ENCODE data around the gene SH3RF3. TPM values are rescaled to one million over a fixed set of nuclear protein-coding genes. Genes with fewer than 3 reads are reported as not detected.

Gene SH3RF3
- total RNA-seq, 2 experiments from 2014 or later: 2.2 to 2.5 TPM

DNA sequence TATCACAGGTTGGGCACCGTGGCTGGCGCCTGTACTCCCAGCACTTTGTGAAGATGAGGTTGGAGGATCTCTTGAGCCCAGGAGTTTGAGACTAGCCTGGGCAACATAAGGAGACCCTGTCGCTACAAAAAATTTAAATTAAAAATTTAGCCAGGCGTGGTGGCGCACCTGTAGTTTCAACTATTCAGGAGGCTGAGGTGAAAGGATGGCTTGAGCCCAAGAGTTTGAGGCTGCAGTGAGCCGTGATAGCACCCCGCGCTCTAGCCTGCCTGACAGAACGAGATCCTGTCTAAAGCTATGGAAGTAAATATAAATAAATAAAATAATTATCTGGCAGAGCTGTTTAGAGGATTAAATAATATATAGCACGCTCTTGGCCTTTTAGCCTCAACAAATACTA, 1.4 kb upstream of the SH3RF3 start:
- peaks cover 4% of the 10 kb centered on the region for H3K27me3 Mint-ChIP-seq
- DNase-seq: no peak
- peak overlapping the region; percentile 78 for H3K4me3 Mint-ChIP-seq
- no peak overlapping the region for H3K27ac Mint-ChIP-seq
- H3K9me3 Mint-ChIP-seq: no peaks in the 10 kb centered on the region
- H3K4me1 Mint-ChIP-seq: peaks cover 25% of the 10 kb centered on the region
- H3K36me3 Mint-ChIP-seq: peaks cover 2% of the 10 kb centered on the region

GRCh38 chr2:109128048-109128615, 873 bp upstream of the SH3RF3 start:
- peak overlapping the region; percentile 38 for H3K27ac Mint-ChIP-seq

GRCh38 chr2:109129356-109129920, 433 bp downstream of the SH3RF3 start:
- peak overlapping the region; percentile 52 for H3K4me3 Mint-ChIP-seq
- no peak overlapping the region for H3K27ac Mint-ChIP-seq
- peaks cover 2% of the 10 kb centered on the region for H3K36me3 Mint-ChIP-seq
- no peaks in the 10 kb centered on the region for H3K9me3 Mint-ChIP-seq
- H3K4me1 Mint-ChIP-seq: peaks cover 37% of the 10 kb centered on the region
- DNase-seq: peak; percentile 69
- H3K27me3 Mint-ChIP-seq: peaks cover 4% of the 10 kb centered on the region

More at GRCh38 chr2:109128048-109128615, 873 bp upstream of the SH3RF3 start:
- Mint-ChIP-seq H3K36me3 (peaks cover 2% of the 10 kb centered on the region), H3K4me1 (peaks cover 25% of the 10 kb centered on the region), H3K9me3 (no peaks in the 10 kb centered on the region), H3K4me3 (peak overlapping the region; percentile 83), H3K27me3 (peaks cover 4% of the 10 kb centered on the region)
- DNase-seq: peak; percentile 78

DNA sequence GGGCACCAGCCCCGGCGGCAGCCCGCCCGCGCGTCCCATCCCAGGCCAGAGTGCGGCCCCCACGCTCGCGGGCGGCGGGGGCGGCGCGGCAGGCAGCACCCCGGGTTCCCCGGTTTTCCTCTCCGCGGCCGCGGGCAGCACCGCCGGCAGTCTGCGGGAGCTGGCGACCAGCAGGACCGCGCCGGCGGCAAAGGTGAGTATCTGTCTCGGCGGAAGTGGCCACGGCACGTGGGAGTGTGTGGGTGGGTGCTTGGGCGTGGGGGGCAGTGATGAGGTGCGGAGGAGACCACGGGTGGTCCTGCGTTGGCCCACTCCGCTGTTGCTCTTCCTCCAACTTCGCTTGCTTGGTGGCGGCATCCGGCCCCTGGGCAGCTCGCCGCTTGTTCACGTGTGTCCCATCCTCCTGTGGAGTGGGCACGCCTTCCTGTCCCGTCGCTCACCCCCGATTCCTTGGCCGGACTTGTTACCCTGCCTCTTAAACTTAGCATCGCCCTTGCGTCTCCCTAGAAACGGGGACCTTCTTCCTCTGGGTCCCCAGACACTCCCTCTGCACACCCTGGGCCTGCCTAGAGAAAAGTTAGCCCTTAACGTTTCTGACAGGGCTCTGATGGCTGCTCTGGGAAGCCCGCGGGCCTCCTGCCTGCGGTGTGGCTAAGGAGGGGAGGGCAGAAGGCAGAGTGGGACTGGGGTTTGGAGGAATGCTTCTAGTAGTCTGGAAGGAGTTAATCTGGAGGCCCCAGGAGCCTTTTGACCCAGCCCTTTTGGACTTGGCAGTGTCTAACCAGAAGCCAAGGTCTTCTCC, 1.1 kb downstream of the SH3RF3 start:
- Mint-ChIP-seq H3K27me3 (peaks cover 4% of the 10 kb centered on the region), H3K27ac (peak overlapping the region; percentile 82), H3K36me3 (peaks cover 2% of the 10 kb centered on the region), H3K9me3 (no peaks in the 10 kb centered on the region), H3K4me1 (peaks cover 42% of the 10 kb centered on the region), H3K4me3 (peak overlapping the region; percentile 89)
- peak; percentile 39 for DNase-seq

DNA sequence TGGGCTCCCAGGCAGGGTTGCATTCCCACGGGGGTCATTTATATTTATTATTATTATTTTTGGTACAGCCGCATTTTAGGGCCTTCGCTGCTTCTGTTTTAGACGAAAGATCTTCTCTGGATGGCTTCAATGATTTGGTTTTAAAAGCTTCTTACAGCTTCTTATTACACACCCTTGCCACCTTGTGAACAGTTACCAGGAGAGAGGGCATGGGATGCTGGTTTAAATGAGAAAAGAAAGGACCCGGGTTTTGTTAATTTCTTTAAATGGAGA, 1.7 kb downstream of the SH3RF3 start:
- H3K4me1 Mint-ChIP-seq: peaks cover 39% of the 10 kb centered on the region
- no peak for DNase-seq
- H3K27ac Mint-ChIP-seq: no peak overlapping the region
- peak overlapping the region; percentile 38 for H3K4me3 Mint-ChIP-seq
- peaks cover 2% of the 10 kb centered on the region for H3K36me3 Mint-ChIP-seq
- no peaks in the 10 kb centered on the region for H3K9me3 Mint-ChIP-seq
- H3K27me3 Mint-ChIP-seq: peaks cover 4% of the 10 kb centered on the region

DNA sequence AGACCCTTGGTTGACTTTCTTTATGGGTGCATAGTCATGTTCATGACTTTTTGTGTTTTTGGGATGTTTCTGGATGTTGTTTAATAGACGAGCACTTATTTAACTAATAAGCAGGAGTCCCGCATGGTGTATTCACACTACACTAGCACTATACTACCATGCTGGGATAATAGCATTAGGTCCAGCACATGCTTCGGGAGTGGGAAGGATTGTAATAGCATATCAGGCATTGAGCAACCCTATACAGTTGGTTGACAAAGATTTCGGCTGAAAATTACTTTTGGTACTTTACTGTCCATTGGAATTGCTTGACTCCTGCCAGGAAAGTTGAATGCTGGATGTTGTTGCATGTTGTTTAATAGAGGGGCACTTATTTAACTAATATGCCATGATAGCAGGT, 2.8 kb downstream of the SH3RF3 start:
- H3K36me3 Mint-ChIP-seq: peaks cover 2% of the 10 kb centered on the region
- no peaks in the 10 kb centered on the region for H3K9me3 Mint-ChIP-seq
- no peak overlapping the region for H3K4me3 Mint-ChIP-seq
- H3K27me3 Mint-ChIP-seq: peaks cover 4% of the 10 kb centered on the region
- H3K27ac Mint-ChIP-seq: no peak overlapping the region
- DNase-seq: no peak
- peaks cover 34% of the 10 kb centered on the region for H3K4me1 Mint-ChIP-seq

GRCh38 chr2:109132626-109133025, 3.6 kb downstream of the SH3RF3 start:
- Mint-ChIP-seq H3K27me3 (peaks cover 4% of the 10 kb centered on the region), H3K4me1 (peaks cover 31% of the 10 kb centered on the region), H3K9me3 (no peaks in the 10 kb centered on the region), H3K27ac (no peak overlapping the region), H3K36me3 (peaks cover 2% of the 10 kb centered on the region), H3K4me3 (no peak overlapping the region)
- DNase-seq: no peak

GRCh38 chr2:109133746-109134145, 4.7 kb downstream of the SH3RF3 start:
- no peak overlapping the region for H3K4me3 Mint-ChIP-seq
- H3K36me3 Mint-ChIP-seq: peaks cover 2% of the 10 kb centered on the region
- peaks cover 4% of the 10 kb centered on the region for H3K27me3 Mint-ChIP-seq
- DNase-seq: no peak
- H3K27ac Mint-ChIP-seq: no peak overlapping the region
- H3K9me3 Mint-ChIP-seq: no peaks in the 10 kb centered on the region
- peaks cover 34% of the 10 kb centered on the region for H3K4me1 Mint-ChIP-seq

DNA sequence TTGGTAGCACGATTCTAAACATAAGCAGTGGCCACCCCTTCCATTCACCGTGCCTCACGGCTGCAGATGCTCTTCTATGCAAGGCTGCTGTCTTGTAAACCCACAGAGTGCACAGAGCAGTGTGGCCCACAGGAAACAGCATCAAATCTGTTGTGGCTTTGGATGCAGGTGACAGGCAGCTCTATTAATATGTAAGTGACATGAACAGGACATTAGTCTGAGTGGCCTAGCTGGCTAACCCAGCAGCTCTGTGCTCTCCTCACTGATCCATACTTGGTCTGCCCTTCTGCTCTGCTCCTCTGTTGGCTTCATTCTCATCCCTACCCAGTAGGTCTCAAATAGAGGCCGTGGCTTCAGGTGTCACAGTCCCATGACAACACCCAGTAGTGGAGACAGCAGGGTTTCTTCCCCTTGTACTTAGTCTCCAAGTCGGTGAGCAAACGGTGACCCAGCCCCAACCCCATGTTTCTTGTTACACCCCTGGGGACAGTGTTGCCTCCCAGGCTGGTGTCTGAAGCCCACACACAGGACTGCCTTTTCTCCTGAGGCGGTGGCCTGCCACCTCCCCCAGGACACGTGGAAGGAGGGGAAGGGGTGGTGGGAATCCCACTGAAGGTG, 5.8 kb downstream of the SH3RF3 start:
- no peak overlapping the region for H3K27ac Mint-ChIP-seq
- H3K27me3 Mint-ChIP-seq: peaks cover 4% of the 10 kb centered on the region
- peaks cover 39% of the 10 kb centered on the region for H3K4me1 Mint-ChIP-seq

DNA sequence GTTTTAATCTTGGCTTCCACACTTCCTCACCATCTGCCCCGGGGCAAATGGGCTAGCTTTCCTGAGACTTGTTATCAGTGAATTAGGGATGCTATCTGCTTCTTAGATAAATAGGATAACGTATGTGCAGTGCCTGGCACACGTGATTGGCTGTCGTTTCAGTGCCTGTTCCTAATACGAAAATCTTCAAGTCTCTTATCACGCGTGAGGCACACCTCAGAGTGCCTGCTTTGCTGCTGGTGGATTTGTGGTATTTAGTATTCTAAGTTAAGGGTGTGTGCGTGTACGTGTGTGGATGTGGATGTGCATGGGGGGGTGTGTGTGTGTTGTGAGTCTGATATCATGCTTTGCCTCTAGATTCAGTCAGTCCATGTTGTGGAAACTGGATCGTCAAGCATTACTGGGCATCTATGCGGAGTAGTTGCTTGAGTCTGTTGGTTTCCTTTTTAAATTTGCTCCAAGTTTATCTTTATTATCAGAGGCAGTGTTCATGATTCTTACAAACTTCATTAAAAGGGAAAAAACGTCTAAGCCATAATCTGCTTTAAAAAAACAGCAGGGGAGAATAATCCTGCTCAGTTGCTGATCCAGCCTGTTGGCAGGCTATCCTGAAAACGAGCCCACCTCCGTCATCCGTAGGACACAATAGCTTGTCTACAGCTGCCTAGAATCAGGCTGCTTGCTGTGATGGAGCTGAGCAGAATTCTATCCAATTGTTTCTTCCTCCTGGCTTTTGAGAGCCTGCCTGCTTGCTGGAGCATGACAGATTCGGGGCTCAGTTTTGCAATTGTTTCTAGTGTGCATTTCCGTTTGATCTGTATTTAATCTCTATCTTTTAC, 6.6 kb downstream of the SH3RF3 start:
- H3K4me1 Mint-ChIP-seq: peaks cover 36% of the 10 kb centered on the region
- no peak overlapping the region for H3K27ac Mint-ChIP-seq
- no peaks in the 10 kb centered on the region for H3K9me3 Mint-ChIP-seq
- no peaks in the 10 kb centered on the region for H3K27me3 Mint-ChIP-seq
- H3K36me3 Mint-ChIP-seq: no peaks in the 10 kb centered on the region
- no peak overlapping the region for H3K4me3 Mint-ChIP-seq
- no peak for DNase-seq

More for the DNA sequence above, 5.8 kb downstream of the SH3RF3 start:
- peaks cover 2% of the 10 kb centered on the region for H3K36me3 Mint-ChIP-seq
- DNase-seq: no peak
- H3K4me3 Mint-ChIP-seq: no peak overlapping the region
- no peaks in the 10 kb centered on the region for H3K9me3 Mint-ChIP-seq

DNA sequence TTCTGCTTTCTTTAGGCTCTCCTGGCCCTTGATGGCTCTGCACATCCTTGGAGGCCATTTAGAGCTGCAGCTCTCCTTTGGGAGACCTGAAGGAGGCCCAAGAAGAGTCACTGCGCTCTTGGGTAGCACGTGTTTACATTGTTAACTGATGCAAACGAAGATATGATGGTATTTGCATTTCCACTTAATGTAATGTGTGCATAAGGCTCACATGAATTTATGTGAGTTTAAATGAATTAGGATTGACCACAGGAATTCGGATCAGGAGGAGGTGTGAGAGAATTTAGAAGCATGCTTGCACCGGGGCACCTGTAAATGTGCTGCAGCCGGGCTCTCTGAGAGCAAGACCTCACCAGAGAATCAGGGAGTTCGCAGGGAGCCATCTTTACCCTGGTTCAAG, 7.5 kb downstream of the SH3RF3 start:
- Mint-ChIP-seq H3K27ac (no peak overlapping the region), H3K4me1 (peaks cover 32% of the 10 kb centered on the region), H3K27me3 (no peaks in the 10 kb centered on the region), H3K36me3 (no peaks in the 10 kb centered on the region), H3K9me3 (no peaks in the 10 kb centered on the region), H3K4me3 (no peak overlapping the region)
- DNase-seq: no peak

DNA sequence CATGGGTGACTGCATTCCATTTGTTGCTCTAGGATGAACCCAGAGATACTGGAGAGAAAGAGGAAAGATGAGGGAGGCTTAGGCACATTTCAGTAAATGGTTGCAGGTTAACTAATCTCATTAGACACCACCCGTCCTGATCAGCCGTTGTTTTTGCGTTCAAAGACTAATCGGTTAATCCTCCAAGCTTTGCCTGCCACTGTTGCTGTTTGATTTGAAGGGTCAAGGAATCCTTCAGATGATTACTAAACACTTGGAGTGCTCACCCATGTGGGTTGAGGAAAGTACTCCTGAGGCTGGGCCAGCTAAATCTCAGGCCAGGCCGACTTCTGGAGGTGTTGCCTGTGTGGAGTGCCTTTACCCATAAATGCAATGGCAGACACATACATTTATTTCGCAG, 8.6 kb downstream of the SH3RF3 start:
- H3K9me3 Mint-ChIP-seq: no peaks in the 10 kb centered on the region
- H3K27me3 Mint-ChIP-seq: no peaks in the 10 kb centered on the region
- H3K36me3 Mint-ChIP-seq: no peaks in the 10 kb centered on the region
- H3K27ac Mint-ChIP-seq: no peak overlapping the region
- DNase-seq: no peak
- no peak overlapping the region for H3K4me3 Mint-ChIP-seq
- H3K4me1 Mint-ChIP-seq: peaks cover 32% of the 10 kb centered on the region

- Mint-ChIP-seq H3K4me3 (no peak overlapping the region), H3K36me3 (no peaks in the 10 kb centered on the region), H3K27ac (no peak overlapping the region), H3K27me3 (no peaks in the 10 kb centered on the region), H3K4me1 (peaks cover 34% of the 10 kb centered on the region), H3K9me3 (no peaks in the 10 kb centered on the region)
- no peak for DNase-seq
Measured at GRCh38 chr2:109138449-109138848, 9.4 kb downstream of the SH3RF3 start.

DNA sequence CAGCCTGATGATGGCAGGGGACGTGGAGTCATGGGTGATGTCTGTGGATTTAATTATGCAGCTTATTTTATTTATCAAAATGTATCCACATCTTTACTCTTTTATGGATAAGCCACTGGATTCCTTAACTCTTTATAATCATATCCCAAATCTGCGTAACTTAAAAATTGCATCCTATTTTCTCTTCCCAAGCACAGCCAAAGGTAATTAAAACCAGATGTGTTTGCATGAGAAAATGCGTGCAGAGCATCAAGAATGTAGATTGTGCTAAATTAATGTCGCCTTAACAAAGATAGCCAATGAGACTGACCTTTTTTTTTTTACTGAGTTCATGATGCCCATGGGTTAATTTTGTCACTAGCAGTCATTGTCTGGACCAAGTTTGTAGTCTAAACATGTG, 10.0 kb downstream of the SH3RF3 start:
- no peak for DNase-seq
- Mint-ChIP-seq H3K27me3 (no peaks in the 10 kb centered on the region), H3K4me3 (no peak overlapping the region), H3K27ac (no peak overlapping the region), H3K36me3 (no peaks in the 10 kb centered on the region), H3K9me3 (no peaks in the 10 kb centered on the region), H3K4me1 (peaks cover 34% of the 10 kb centered on the region)
